ENCODE data around the gene PLEKHG2. TPM values are rescaled to one million over a fixed set of nuclear protein-coding genes. Genes with fewer than 3 reads are reported as not detected.

PLEKHG2 gene
- total and polyA plus RNA-seq, 2 donors from 2014 or later: 8.5 to 29.7 TPM

DNA sequence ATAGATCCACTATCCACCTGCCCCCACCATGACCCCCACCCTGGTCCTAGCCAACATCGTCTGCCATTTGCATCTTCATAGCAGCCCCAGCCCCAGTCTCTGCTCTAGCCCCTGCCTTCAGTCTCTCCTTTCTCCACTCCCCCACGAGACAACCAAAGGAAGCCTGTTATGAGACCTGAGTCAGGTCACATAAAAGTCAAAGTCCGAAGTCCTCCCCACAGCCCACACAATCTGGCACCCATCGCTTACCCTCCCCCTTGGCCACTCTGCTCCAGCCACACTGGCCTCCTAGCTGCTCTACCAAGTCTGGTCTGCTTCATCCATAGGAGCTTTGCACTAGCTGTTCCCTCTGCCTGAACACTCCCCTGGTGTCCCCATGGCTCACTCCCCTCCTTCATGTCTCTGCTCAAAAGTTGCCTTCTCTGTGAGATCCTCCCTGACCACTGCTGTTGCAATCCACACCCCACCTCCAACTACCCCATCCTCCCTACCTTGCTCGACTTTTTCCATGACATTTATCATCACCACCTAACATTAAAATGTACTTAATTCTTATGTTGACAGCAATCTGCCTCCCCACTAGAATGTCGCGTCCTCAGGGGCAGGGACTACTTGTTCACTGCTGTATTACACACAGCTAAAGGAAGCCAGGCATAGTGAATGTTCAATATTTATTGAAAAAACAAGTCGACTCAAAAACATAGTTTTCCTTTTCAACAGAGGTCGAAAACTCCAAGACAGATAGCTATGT, 1.2 kb upstream of the PLEKHG2 start:
- FAIRE-seq: no peak
- H3K4me1 ChIP-seq (ENCODE audit: control insufficient read depth in 2 of 3, insufficient read depth in 2 of 3, low read depth in 1 of 3, low read length in 3 of 3): peaks cover 14 to 26% (median 20%) of the 10 kb centered on the region in 3 donors
- TF ChIP-seq, protein P1, sequence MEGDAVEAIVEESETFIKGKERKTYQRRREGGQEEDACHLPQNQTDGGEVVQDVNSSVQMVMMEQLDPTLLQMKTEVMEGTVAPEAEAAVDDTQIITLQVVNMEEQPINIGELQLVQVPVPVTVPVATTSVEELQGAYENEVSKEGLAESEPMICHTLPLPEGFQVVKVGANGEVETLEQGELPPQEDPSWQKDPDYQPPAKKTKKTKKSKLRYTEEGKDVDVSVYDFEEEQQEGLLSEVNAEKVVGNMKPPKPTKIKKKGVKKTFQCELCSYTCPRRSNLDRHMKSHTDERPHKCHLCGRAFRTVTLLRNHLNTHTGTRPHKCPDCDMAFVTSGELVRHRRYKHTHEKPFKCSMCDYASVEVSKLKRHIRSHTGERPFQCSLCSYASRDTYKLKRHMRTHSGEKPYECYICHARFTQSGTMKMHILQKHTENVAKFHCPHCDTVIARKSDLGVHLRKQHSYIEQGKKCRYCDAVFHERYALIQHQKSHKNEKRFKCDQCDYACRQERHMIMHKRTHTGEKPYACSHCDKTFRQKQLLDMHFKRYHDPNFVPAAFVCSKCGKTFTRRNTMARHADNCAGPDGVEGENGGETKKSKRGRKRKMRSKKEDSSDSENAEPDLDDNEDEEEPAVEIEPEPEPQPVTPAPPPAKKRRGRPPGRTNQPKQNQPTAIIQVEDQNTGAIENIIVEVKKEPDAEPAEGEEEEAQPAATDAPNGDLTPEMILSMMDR (IDR thresholded peaks at IDR 0.05; ENCODE audit: borderline replicate concordance, extremely low read depth, insufficient read depth): no peak
- intact Hi-C loops (cut with DNase I): no loop called here
- H3K36me3 ChIP-seq (ENCODE audit: control insufficient read depth in 2 of 3, insufficient read depth in 3 of 3, low read length in 3 of 3): peaks cover 0 to 22% (median 6%) of the 10 kb centered on the region in 3 donors
- peak in 3 of 5 donors; percentile 46 to 81 (median 64) for DNase-seq
- H3K27ac ChIP-seq (ENCODE audit: low read depth in 2 of 2, low read length in 2 of 2): peak overlapping the region; percentile 95 to 98
- no peaks in the 10 kb centered on the region for H3K27me3 ChIP-seq (ENCODE audit: control insufficient read depth, insufficient read depth, low read length)
- H3K4me3 ChIP-seq (ENCODE audit: low read length in 3 of 3): peak overlapping the region; percentile 55 to 99 (median 66)
- no peaks in the 10 kb centered on the region for H3K9me3 ChIP-seq (ENCODE audit: control insufficient read depth in 2 of 3, insufficient read depth in 1 of 3, low read length in 3 of 3)
- peak overlapping the region; percentile 19 to 77 (median 38) for H3K9ac ChIP-seq (ENCODE audit: low read length in 3 of 3)

DNA sequence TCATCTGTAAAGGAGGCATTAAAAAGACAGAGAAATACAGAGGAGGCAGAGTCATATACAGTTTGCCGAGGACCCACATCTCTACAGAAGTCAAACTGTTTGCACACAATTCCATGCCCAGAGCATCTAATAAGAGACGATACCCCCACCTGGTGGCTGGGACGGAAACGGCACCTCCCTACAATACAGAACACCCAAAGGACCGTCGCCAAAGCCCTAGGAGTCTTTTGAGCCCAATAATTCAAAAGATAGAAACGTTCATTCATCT, 703 bp upstream of the PLEKHG2 start:
- H3K9me3 ChIP-seq (ENCODE audit: control insufficient read depth in 2 of 3, insufficient read depth in 1 of 3, low read length in 3 of 3): no peaks in the 10 kb centered on the region
- intact Hi-C loops (cut with DNase I): no loop called here
- H3K4me3 ChIP-seq (ENCODE audit: low read length in 3 of 3): peak overlapping the region; percentile 16 to 99 (median 55)
- no peaks in the 10 kb centered on the region for H3K27me3 ChIP-seq (ENCODE audit: control insufficient read depth, insufficient read depth, low read length)
- DNase-seq (peak in 4 of 5 donors; percentile 91 to 96 (median 95)), FAIRE-seq (no peak)
- peak overlapping the region in 2 of 3 donors; percentile 38 to 77 for H3K9ac ChIP-seq (ENCODE audit: low read length in 3 of 3)
- peak overlapping the region; percentile 95 to 98 for H3K27ac ChIP-seq (ENCODE audit: low read depth in 2 of 2, low read length in 2 of 2)
- peaks cover 14 to 26% (median 19%) of the 10 kb centered on the region in 3 donors for H3K4me1 ChIP-seq (ENCODE audit: control insufficient read depth in 2 of 3, insufficient read depth in 2 of 3, low read depth in 1 of 3, low read length in 3 of 3)
- H3K36me3 ChIP-seq (ENCODE audit: control insufficient read depth in 2 of 3, insufficient read depth in 3 of 3, low read length in 3 of 3): peaks cover 0 to 21% (median 6%) of the 10 kb centered on the region in 3 donors
- TF ChIP-seq, protein P1 (IDR thresholded peaks at IDR 0.05; ENCODE audit: borderline replicate concordance, extremely low read depth, insufficient read depth): peak; percentile 91

DNA sequence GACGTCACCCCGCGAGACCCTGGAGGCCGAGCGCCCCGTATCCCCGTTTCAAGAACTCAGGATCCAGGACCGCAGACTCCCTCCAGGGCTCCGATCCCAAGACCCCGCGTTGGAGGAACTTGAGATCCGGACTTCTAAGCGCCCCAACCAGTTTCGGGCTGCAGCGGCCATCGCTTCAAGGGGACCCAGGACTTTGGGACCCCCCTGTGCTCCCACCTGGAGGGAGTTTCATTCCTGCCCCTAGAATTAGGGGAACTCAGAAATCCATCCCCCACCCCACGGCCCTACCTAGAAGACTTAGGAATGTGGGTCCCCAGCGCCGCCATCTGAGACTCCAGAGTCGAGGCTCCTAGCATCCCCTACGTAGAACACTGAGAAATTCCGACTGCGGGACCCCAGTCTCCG, 400 bp downstream of the PLEKHG2 start:
- DNase-seq (peak in 1 of 5 donors; percentile 89), FAIRE-seq (no peak)
- Histone ChIP-seq H3K27me3 (ENCODE audit: control insufficient read depth, insufficient read depth, low read length) (no peaks in the 10 kb centered on the region), H3K9ac (ENCODE audit: low read length in 3 of 3) (peak overlapping the region; percentile 3 to 77 (median 57)), H3K36me3 (ENCODE audit: control insufficient read depth in 2 of 3, insufficient read depth in 3 of 3, low read length in 3 of 3) (peaks cover 0 to 10% (median 5%) of the 10 kb centered on the region in 3 donors), H3K9me3 (ENCODE audit: control insufficient read depth in 2 of 3, insufficient read depth in 1 of 3, low read length in 3 of 3) (no peaks in the 10 kb centered on the region), H3K4me3 (ENCODE audit: low read length in 3 of 3) (peak overlapping the region; percentile 51 to 99 (median 74)), H3K4me1 (ENCODE audit: control insufficient read depth in 2 of 3, insufficient read depth in 2 of 3, low read depth in 1 of 3, low read length in 3 of 3) (peaks cover 14 to 26% (median 19%) of the 10 kb centered on the region in 3 donors), H3K27ac (ENCODE audit: low read depth in 2 of 2, low read length in 2 of 2) (peak overlapping the region; percentile 47 to 86)
- intact Hi-C loops (cut with DNase I): no loop called here
- TF ChIP-seq, protein P1 (IDR thresholded peaks at IDR 0.05; ENCODE audit: borderline replicate concordance, extremely low read depth, insufficient read depth): no peak

Measured in kidney (tissue), 14 donors.